GM18505 (cell line): Measurements from ENCODE around the gene MAST4.

ENCODE experiments used
- ATAC-seq: cut with Tn5 transposase; IDR thresholded peaks from one replicate; pipeline ENCODE4 v1.9.1; 2021; ENCODE audit not compliant: unreplicated experiment
- POLR2A ChIP-seq: IDR thresholded peaks from 4 replicates; pipeline ENCODE4 v1.6.1; 2011; ENCODE audit warnings: borderline replicate concordance; ENCODE audit not compliant: insufficient read depth, insufficient read length; ENCODE audit errors: extremely low read depth

The MAST4 gene

GRCh38 chr5:67153292-67153691 lies 557.1 kb downstream of the MAST4 start:
- no peak for TF ChIP-seq POLR2A
- ATAC-seq: no peak

GRCh38 chr5:67154556-67155206 lies 558.5 kb downstream of the MAST4 start:
- ATAC-seq: no peak
- no peak for TF ChIP-seq POLR2A

- TF ChIP-seq POLR2A: no peak
- ATAC-seq: no peak
These were observed 560.9 kb downstream of the MAST4 start for GRCh38 chr5:67156976-67157583.

GRCh38 chr5:67160272-67160671 lies 564.1 kb downstream of the MAST4 start:
- no peak for ATAC-seq
- no peak for TF ChIP-seq POLR2A

- no peak for ATAC-seq
- TF ChIP-seq POLR2A: no peak
These were observed 564.8 kb downstream of the MAST4 start for GRCh38 chr5:67160985-67161384.

- no peak for TF ChIP-seq POLR2A
- ATAC-seq: no peak
These were observed 565.6 kb downstream of the MAST4 start for GRCh38 chr5:67161767-67162166.

GRCh38 chr5:67163231-67163756 lies 567.1 kb downstream of the MAST4 start:
- no peak for ATAC-seq
- no peak for TF ChIP-seq POLR2A

GRCh38 chr5:67163863-67164595 lies 567.8 kb downstream of the MAST4 start:
- no peak for TF ChIP-seq POLR2A
- ATAC-seq: no peak

- no peak for ATAC-seq
- no peak for TF ChIP-seq POLR2A
These were observed 568.8 kb downstream of the MAST4 start for GRCh38 chr5:67164856-67165525.

- no peak for TF ChIP-seq POLR2A
- ATAC-seq: peak; percentile 88
These were observed 569.6 kb downstream of the MAST4 start for GRCh38 chr5:67165526-67166459.

- TF ChIP-seq POLR2A: peak; percentile 61
- ATAC-seq: peak; percentile 43
These were observed 570.5 kb downstream of the MAST4 start for GRCh38 chr5:67166460-67167285.
